Non-pigmented ciliary epithelial cell (primary cell): Measurements from ENCODE around the gene ISG20.
"Not testable (repeated sequence)": the region's sequence is repeated elsewhere in the genome, so short reads cannot be mapped to it uniquely, and the experiment has no call there.

ENCODE experiments used
- DNase-seq: peaks from one replicate; pipeline ENCODE4 v3.0.0-alpha.2; 2010; ENCODE audit warnings: low read depth

Gene ISG20

DNA sequence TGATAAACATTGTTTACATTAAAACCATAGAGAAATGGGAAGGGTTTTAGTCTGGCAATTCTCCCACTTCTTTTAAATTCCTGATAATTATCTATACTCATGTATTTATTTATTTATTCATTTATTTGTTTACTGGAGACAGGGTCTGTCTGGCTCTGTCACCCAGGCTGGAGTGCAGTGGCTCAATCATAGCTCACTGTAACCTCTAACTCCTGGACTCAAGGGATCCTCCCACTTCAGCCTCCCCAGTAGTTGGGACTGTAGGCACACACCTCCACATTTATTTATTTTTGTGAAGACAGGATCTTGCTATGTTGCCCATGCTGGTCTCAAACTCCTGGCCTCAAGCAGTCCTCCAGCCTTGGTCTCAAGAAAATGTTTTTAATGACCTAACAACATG lies 20.1 kb upstream of the ISG20 start:
- no peak for DNase-seq

DNA sequence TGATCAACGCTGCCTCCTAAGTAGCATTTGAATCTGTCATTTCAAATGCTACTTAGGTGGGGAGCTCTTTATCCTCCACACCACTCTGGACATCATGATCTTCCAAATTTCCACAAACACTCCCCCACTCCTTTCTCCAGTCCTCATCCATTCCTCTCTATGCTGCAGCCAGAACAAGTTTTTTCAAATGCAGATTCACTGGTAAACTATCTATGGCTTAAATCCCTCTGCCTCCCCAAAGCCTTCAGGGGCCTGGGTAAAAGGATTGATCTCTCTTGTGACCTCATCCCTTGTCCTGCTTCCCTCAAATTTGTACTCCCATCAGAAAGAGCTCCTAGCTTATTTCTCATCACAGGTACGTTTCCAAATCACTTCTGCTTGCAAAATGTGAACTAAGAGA lies 19.0 kb upstream of the ISG20 start:
- DNase-seq = no peak

DNA sequence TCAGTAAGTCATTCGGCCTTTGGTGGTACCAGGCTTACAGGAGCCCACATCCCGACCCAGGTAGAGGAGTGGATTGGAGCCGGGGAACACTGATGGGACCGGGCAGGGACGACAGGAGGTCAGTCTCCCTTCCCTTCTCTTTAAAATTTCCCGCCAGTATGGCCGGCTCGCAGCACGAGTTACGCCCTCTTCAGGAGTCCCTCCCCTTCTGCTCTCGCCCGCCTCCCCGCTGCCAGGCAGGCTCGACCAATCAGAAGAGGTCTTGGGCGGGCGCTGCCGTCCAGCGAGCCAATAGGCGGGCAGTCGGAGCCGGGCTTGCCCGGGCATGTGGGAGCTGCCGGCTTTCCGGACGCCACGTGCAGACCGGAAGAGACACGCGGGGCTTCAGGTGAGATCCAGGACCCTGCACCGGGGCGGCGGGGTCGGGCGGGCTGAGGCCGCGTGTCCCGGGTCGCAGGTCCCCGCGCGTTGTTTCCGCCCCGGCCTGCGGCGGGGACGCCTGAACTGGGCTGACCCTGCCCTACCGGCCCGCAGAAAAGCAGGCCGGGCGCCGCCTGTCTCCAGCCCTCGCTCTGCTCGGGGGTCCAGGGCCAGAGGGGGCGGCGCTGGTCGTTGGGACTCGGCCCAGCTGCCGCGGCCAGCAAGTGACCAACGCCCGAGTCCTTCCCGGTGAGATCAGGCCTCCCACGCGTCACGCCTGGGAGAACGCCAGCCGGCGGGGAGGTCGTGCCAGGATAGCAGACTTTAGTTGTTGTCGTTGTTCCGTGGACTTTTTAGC lies 17.6 kb upstream of the ISG20 start, which contains the start of gene AEN:
Gene AEN, plus strand, starts transcription at position 346 of the 778 bp plus-strand sequence. CDS start 4,870 bp downstream, outside the sequence.
- peak; percentile 83 for DNase-seq

DNA sequence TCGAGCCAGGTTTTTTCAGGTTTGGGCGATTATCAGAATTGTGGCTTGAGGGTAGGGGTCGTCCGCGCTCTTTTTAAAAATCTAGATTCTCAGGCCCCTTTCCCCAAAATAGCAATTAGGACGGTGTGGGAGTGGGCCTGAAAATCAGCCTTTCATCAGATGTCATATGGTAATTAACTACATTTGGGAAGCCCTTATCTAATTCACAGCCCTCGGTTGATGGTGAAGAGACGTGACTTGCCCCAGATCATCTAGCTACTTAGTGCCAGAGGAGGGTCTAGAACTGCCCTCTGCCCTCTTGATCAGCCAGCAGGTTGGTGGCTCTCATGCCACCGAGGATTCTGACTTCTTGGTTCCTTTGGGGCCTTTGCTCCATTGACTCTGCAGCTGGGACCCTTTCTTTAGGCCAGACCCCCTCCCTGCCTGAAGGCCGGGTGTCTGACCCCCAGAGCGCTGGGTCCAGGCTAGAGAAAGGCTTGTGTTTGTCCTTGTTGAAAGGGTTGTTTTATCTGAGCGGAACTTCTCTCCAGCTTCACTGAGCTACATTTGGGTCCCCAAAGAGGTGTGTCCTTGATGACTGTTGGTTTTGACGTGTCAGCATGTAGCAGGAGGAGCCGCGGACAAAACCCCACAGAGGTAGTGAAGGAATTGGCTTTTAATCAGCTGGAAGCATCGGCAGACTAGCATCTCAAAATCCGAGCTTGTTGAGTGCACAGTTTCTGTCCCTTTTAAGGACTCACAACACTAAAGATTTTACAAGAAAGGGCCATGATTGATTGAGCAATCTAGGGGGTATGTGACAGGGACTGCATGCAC lies 16.8 kb upstream of the ISG20 start:
- no peak for DNase-seq

DNA sequence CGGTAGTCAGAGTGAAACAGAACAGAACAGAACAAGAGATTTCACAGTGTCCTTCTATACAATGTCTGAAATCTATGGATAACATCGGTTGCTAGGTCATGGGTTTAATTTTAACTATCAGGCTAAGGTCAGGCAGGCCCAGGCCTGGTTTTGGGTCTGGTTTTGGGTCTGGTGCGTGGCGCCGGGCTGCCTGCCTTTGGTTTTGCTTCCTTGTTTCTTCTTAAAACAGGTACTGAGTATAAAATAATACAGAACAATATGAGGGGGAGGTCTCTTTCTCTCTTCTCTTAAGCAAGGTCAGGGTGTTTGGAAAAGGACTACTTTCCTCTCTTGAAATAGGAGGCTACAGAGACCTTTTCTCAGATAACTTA lies 16.2 kb upstream of the ISG20 start:
- no peak for DNase-seq

DNA sequence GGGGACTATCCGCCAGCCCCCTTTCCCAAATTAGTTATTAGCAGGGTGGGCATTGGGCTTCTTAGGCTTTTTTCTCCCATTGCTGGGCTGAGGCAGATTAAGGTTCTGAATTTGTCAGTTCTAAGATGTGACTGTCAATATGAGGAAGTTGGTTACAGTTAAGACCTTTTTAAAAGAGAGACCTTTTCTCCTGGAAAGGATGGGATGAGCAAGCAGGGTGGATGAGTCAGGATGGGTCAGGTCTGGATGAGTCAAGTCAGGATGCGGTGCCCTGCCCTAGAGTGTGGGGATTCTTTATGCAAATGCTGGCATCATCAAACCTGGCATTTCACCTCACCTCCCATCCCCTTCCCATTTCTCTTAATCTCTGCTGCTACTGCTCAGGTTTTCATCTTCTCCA lies 15.8 kb upstream of the ISG20 start:
- DNase-seq = peak; percentile 65

DNA sequence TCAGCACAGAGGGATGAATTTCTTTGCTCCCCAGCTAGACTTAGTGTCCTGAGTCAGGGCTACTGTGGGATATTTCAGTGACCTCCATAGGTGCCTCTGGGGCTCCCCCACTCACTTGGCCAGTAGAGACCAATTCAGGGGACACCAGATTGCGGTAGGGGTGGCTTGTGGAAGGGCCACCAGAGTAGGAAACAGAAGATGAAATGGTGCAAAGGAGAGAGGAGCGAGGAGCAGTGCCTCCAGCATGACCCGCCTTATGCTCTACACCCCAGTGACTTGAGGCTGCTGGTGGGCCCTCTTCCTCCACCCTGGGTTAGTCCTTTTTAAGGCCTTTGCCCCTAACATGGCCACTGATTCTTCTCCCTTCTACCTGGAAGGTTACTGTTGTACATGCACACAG lies 15.2 kb upstream of the ISG20 start:
- DNase-seq = no peak

DNA sequence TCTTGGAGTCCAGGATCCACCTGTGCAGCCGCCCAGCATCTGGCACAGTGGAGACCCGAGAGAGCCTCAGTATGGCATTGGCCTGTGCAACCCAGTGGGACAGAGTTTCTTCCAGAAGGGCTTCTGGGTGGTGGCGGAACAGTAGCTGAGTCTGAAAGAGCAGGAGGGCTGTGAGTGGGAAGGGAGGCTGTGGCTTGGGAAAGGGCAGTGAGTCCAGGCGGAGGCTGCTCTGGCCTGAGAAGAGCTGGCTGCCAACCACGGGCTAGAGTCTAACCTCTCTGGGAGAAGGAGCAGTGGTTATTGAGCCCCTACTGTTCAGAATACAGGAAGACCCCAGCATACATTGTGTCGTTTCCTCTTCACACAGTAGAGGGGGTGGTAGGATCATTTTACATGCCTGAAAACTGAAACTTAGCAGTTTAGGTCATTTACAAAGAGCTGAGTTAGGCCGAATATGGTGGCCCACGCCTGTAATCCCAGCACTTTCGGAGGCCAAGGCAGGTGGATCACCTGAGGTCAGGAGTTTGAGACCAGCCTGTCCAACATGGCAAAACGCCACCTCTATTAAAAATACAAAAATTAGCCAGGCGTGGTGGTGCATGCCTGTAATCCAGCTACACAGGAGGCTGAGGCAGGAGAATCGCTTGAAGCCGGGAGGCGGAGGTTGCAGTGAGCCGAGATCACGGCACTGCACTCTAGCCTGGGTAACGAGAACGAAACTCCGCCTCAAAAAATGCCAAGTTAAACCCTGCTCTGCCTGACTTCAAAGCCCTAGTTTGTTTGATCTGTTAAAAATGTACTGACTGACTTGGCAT lies 14.5 kb upstream of the ISG20 start:
- DNase-seq = no peak

DNA sequence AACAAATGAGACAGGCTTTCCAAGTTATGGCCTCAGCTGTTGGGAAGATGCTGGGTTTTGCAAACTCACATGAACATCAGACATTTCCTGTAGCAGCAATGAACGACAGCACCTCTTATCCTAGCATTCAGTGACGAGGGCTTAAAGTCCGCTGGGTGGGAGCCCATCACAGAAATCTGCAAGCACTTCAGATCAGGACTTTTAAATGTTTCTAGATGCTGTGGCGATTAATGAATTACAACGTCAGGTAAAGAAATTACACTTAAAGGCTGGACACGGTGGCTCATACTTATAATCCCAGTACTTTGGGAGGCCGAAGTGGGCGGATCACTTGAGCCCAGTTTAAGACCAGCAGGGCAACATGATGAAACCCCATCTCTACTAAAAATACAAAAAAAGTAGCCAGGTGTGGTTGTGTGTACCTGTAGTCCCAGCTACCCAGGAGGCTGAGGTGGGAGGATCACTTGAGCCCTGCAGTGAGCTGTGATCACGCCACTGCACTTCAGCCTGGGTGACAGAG lies 13.8 kb upstream of the ISG20 start:
- no peak for DNase-seq

DNA sequence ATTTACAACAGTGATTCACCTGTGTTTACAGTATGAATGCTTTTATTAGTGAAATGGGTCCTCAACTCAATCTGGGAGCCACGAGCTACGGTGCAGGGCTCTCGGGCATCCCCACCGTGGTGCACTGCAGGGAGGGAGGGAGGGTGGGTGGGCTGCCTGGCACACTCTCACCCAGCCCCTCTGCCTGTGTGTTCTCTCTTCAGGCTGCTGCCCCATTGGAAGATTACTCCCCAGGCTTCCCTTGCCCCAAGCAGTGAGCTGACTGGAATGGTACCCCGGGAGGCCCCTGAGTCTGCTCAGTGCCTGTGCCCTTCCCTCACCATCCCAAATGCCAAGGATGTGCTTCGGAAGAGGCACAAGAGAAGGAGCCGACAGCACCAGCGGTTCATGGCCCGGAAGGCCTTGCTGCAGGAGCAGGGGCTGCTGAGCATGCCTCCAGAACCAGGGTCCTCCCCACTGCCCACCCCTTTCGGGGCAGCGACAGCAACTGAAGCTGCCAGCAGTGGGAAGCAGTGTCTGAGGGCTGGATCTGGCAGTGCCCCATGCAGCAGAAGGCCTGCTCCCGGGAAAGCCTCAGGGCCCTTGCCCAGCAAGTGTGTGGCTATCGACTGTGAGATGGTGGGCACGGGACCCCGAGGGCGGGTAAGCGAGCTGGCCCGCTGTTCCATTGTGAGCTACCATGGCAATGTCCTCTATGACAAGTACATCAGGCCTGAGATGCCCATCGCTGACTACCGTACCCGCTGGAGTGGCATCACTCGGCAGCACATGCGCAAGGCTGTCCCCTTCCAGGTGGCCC lies 12.7 kb upstream of the ISG20 start:
- no peak for DNase-seq

DNA sequence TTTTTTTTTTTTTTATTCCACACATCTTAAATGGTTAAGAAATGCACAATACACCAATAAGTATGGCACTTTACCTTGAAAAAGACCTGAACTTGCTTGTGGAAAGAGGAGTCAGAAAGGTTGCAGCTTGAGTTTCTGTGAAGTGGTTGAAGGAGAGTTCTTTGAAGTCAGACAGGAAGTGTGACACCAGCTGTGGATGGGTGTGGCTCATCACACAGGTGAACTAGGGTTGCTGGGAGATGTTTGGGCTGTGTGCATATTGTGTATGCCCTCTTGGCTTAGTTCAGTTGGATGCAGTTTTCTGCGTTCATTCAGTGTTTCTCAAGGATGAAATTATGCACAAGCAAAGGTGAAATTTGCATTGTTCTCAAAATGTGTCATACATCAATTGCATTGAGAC lies 11.4 kb upstream of the ISG20 start:
- no peak for DNase-seq

DNA sequence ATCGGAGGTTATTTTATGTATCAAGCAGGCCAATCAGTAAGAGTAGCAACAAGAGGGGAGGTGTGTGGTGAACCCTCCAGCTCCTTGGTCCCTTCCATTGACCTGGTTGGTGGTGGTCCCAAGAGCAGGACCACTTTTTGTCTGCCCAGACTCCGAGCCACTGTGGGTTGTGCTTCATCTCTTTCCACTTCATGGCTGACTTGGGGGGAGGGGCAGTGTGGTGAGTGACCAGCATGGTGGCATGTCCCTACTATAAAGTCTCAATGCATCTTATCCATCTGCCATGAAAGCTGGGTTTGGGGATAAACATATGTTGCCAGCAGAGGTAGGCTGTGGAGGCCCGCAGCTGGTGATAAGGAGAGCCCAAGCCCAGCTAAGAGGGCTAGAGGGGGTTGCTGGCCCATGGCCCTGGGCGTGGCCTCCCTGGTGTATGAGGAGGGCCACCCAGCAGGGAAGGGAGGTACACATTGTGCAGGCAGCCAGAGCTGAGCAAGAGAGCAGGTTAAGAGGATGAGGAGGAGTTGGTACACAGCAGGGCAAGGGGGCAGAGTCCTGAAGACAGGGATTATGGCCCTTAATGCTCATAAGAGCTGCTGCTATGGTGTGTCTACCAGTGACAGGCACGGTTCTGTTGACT lies 10.7 kb upstream of the ISG20 start:
- DNase-seq = no peak

DNA sequence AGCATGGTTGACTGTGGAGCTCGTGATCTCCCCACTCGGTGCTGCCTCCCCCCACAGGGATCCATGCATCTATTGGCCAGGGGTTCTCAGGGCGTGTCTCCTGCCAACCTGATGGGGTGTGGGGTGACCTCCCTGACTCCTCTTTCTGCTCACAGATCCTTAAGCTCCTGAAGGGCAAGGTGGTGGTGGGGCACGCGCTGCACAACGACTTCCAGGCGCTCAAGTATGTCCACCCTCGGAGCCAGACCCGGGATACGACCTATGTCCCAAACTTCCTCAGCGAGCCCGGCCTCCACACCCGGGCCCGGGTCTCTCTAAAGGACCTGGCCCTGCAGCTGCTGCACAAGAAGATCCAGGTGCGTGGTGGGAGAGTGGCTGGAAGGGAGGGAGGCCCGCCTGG lies 9.7 kb upstream of the ISG20 start:
- DNase-seq = no peak

DNA sequence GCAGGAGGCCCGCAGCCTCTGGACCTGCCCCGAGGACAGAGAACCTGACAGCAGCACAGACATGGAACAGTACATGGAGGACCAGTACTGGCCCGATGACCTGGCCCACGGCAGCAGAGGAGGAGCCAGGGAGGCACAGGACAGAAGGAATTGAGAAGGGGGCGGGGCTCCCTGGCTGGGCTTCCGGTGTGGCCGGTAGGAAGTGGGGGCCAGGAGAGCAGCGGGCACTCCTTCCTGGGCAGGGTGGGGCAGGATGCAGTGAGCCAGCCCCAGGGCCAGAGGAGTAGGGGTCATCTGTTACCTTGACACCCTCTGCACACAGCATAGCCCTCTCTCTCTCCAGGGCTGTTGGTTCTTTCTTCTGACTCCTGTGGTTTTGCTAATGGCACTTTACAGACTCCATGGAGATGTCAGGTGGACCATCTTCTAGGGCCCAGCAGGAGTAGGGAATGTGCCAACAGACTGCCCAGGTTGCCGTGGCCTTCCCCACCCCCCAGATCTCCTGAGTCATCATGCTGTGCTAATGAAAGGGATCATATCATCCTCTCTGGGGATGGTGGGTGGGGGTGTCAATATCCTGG lies 8.6 kb upstream of the ISG20 start:
- no peak for DNase-seq

DNA sequence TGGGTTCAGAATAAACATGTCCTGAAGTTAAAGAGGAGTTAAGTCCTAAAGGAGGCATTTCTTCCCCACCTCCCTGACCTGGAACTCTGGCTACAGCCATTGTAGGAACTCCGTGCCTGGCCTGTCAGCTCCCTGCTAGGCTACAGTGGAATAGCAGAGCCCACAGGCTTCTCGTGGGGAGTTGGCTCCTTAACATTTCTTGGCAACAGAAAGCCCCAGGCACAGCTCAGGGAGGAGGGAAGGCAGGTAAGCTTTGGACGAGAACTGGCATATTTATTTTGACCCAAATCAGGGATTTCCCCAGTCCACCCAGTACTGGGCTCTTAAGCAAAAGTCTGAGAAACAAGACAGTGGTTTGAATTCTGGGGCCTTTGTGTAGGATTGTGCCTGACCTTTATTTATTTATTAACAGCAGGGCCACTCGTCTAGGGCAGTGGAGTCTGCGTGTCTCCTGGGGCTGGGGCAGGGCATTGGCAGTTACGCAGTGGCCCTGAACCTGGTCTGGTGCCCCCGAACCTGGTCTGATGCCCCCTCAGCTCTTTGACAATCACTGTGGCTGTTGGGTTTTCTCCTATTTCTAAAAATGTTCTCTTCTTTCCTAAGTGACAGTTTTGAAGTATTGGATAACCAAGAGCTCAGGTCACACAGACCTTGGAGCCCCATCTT lies 7.9 kb upstream of the ISG20 start:
- no peak for DNase-seq

DNA sequence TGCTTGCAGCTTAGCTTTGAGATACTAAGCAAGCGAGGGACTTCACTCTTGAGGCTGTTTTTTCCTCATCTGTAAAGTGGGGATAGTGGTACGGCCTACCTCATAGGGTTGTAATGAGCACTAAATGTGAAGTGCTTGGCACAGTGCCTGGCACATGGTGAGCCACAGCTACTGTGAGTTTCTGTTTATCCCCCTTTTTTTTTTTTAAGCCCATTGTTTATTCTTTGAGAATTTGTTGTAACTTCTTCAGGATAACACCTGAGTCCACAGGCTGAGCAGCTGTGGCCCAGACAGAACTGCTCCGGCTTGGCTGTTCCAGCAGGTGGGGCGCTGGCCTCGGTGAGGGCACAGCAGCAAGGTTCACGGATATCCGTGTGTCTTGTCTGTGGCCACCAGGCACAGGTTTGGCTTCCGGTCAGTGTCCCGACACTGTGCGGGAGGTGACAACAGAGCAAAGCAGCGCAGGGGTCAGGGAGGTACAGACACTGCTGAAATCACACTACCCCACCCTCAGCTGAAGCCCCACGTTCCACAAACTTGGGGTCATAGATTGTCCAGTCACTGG lies 7.3 kb upstream of the ISG20 start:
- DNase-seq = no peak

DNA sequence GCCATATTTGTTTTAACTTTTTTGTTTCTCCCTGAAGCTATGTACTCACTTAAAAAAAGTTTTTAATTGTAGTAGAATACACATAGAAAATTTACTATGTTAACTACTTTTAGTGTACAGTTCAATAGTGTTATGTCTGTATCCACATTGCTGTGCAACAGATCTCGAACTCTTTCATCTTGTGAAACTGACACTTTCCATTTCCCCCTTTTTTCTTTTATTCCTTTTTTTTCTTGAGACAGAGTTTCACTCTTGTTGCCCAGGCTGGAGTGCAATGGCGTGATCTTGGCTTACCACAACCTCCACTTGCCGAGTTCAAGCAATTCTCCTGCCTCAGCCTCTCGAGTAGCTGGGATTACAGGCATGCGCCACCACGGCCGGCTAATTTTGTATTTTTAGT lies 6.0 kb upstream of the ISG20 start:
- not testable (repeated sequence) for DNase-seq

DNA sequence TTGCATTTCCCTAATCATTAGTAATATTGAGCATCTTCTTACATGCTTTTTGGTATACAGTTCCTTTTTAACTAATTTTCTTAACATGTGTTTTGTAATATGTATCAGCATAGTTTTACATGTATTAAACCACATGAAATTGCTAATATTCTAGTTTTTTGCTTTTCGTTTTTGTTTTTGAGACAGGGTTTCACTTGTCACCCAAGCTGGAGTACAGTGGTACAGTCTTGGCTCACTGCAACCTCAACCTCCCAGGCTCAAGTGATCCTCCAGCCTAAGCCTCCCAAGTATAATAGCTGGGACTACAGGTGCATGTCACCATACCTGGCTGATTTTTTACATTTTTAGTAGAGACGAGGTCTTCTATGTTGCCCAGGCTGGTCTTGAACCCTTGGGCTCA lies 4.4 kb upstream of the ISG20 start:
- no peak for DNase-seq

DNA sequence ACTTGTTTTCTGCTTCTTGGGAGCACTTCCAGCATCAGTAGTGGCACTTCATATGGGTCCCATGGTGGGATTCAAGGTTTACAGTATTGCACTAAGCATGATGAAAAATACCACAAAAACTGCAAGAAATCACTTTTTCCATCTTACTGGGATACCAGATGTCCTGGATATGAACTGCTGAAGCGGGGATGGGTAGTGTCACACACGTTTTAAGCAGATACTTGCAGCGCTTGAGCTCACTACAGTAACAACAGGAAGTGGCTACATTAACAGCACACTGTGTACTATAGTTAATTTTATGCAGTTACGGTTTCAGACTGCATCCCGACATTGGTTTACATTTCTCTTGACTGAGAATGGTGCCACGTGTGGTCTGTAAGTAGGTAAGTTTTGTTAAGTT lies 3.5 kb upstream of the ISG20 start:
- DNase-seq = no peak

DNA sequence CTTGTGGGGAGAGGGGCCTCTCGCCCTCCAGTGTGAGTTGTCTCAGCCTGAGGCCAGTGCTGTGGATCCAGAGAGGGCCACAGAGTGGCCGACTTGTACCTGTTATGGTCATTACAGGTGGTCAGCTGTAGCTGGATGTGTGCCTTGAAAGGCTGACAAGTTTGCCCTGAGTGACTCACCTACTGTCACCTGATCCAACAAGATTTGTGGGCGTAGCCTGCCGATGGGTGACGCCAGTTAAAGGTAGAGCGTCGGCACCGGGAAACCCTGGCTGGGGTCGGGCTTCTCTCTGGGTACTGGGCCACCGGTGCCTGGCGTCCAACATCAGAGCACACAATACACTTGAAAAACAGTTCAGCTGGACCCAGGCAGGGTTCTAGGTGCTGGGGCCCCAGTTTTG lies 2.8 kb upstream of the ISG20 start:
- no peak for DNase-seq
